HepG2 (cell line): Measurements from ENCODE around the gene RBP7. TPM values are rescaled to one million over a fixed set of nuclear protein-coding genes. Genes with fewer than 3 reads are reported as not detected.

ENCODE experiments used
- DBP ChIP-seq: sonication (generic); formaldehyde crosslinking; IDR thresholded peaks from 2 replicates; pipeline ENCODE4 v1.4.0; 2020; ENCODE audit warnings: missing genetic modification reagents; ENCODE audit errors: not compliant biosample characterization
- GABPA ChIP-seq, 2 experiments: IDR thresholded peaks; 2 replicates each; pipeline ENCODE4 v1.6.1; 2011 to 2016; ENCODE audit warnings: low read depth in 2 of 2, low read length in 1 of 2, missing biosample characterization in 1 of 2, missing genetic modification characterization in 1 of 2
- HNRNPUL1 ChIP-seq: fragments of 200-400 bp; formaldehyde crosslinking; IDR thresholded peaks from 2 replicates; pipeline ENCODE4 v1.6.1; 2017; ENCODE audit warnings: low read depth, mild to moderate bottlenecking, low read length, moderate library complexity
- IRF1 ChIP-seq: sonication (generic); formaldehyde crosslinking; IDR thresholded peaks from 2 replicates; pipeline ENCODE4 v1.4.0; 2020; ENCODE audit warnings: low read depth, mild to moderate bottlenecking, missing genetic modification reagents
- IRX3 ChIP-seq: sonication (generic); formaldehyde crosslinking; IDR thresholded peaks from 2 replicates; pipeline ENCODE4 v1.8.1; 2023; ENCODE audit warnings: mild to moderate bottlenecking, low read depth, missing genetic modification reagents, borderline replicate concordance
- KDM3A ChIP-seq: IDR thresholded peaks from 2 replicates; pipeline ENCODE4 v1.6.1; 2018; ENCODE audit warnings: low read depth, missing compliant biosample characterization
- SIN3B ChIP-seq: fragments of 150-350 bp; IDR thresholded peaks from 2 replicates; pipeline ENCODE4 v1.6.1; 2014; ENCODE audit warnings: low read length
- SP1 ChIP-seq, 2 experiments: fragments of 450-650 bp in 1 of 2; sonication (generic) in 1 of 2; formaldehyde crosslinking in 1 of 2; IDR thresholded peaks; 2 replicates each; pipeline versions ENCODE4 v1.4.0 to v1.6.1; 2016 to 2020; ENCODE audit warnings: missing genetic modification reagents in 1 of 2
- SP5 ChIP-seq: IDR thresholded peaks from 2 replicates; pipeline ENCODE4 v1.6.1; 2016; ENCODE audit warnings: low read depth, borderline replicate concordance
- SSRP1 ChIP-seq: IDR thresholded peaks from 2 replicates; pipeline ENCODE4 v1.6.1; 2016; ENCODE audit warnings: control low read depth
- TOE1 ChIP-seq: sonication (generic); formaldehyde crosslinking; IDR thresholded peaks from 2 replicates; pipeline ENCODE4 v1.4.0; 2020; ENCODE audit warnings: mild to moderate bottlenecking, missing genetic modification reagents
- TRIM24 ChIP-seq: sonication (generic); formaldehyde crosslinking; IDR thresholded peaks from 2 replicates; pipeline ENCODE4 v1.8.0; 2022; ENCODE audit warnings: mild to moderate bottlenecking, missing genetic modification reagents
- ZFP36 ChIP-seq: fragments of 150-350 bp; IDR thresholded peaks from 2 replicates; pipeline ENCODE4 v1.6.1; 2018; ENCODE audit warnings: borderline replicate concordance, low read length, low read depth; ENCODE audit not compliant: partially characterized antibody
- ZFY ChIP-seq: sonication (generic); formaldehyde crosslinking; IDR thresholded peaks from 2 replicates; pipeline ENCODE4 v1.4.0; 2020; ENCODE audit warnings: missing genetic modification reagents
- ZNF10 ChIP-seq: sonication (generic); formaldehyde crosslinking; IDR thresholded peaks from 2 replicates; pipeline ENCODE4 v1.4.0; 2020; ENCODE audit warnings: mild to moderate bottlenecking, low read depth, missing genetic modification reagents, borderline replicate concordance
- ZNF138 ChIP-seq: sonication (generic); formaldehyde crosslinking; IDR thresholded peaks from 2 replicates; pipeline ENCODE4 v1.5.0; 2020; ENCODE audit warnings: mild to moderate bottlenecking, low read depth, missing genetic modification reagents
- ZNF296 ChIP-seq: sonication (generic); formaldehyde crosslinking; conservative IDR thresholded peaks from 2 replicates; pipeline ENCODE4 v1.5.0; 2020; ENCODE audit warnings: mild to moderate bottlenecking, missing genetic modification reagents
- ZNF367 ChIP-seq: sonication (generic); formaldehyde crosslinking; IDR thresholded peaks from 2 replicates; pipeline ENCODE4 v1.4.0; 2020; ENCODE audit warnings: missing genetic modification reagents, borderline replicate concordance
- ZNF674 ChIP-seq: sonication (generic); formaldehyde crosslinking; IDR thresholded peaks from 2 replicates; pipeline ENCODE4 v1.5.0; 2020; ENCODE audit warnings: low read depth, mild to moderate bottlenecking, missing genetic modification reagents
- ZZZ3 ChIP-seq: sonication (generic); formaldehyde crosslinking; IDR thresholded peaks from 2 replicates; pipeline ENCODE4 v1.4.0; 2020; ENCODE audit warnings: missing genetic modification reagents, mild to moderate bottlenecking, borderline replicate concordance
- polyA plus RNA-seq, 8 experiments: library from polyadenylated mRNA; depleted of rRNA in 3 of 8; stranded (reverse) in 7 of 8; unstranded in 1 of 8; fragments of >200 nt; fragmentation: Illumina TruSeq in 4 of 8; extraction: Trizol in 4 of 8; gene quantifications; 2 replicates each; pipeline versions ENCODE4 v1.2.1 to v1.2.3, GENCODE V29; 2011 to 2016; ENCODE audit warnings: low read depth in 4 of 8, missing spikeins in 1 of 8, mixed read lengths in 1 of 8; ENCODE audit not compliant: insufficient read depth in 1 of 8
- total RNA-seq, 5 experiments: library from RNA; depleted of rRNA; stranded (reverse); fragments of >200 nt; fragmentation: Illumina TruSeq; extraction: Trizol; gene quantifications; 2 replicates each; pipeline ENCODE4 v1.2.3, GENCODE V29; 2016; ENCODE audit warnings: low read depth in 1 of 5
- TF ChIP-seq, protein P1 (sequence below): sonication (generic); formaldehyde crosslinking; IDR thresholded peaks from 2 replicates; pipeline ENCODE4 v1.4.0; 2020; ENCODE audit warnings: missing genetic modification reagents, mild to moderate bottlenecking, borderline replicate concordance
- TF ChIP-seq, protein P2 (sequence below), 2 experiments: sonication (generic) in 1 of 2; formaldehyde crosslinking in 1 of 2; IDR thresholded peaks; 2 replicates each; pipeline versions ENCODE4 v1.5.1 to v1.6.1; 2011 to 2020; ENCODE audit warnings: borderline replicate concordance in 1 of 2, low read depth in 1 of 2, low read length in 1 of 2, mild to moderate bottlenecking in 1 of 2, missing genetic modification reagents in 1 of 2, moderate library complexity in 1 of 2

Gene RBP7
- total and polyA plus RNA-seq, 2 of the 13 experiments (the other 11 are each of a cell fraction or from before 2014, with no cell fraction given), result 1.6 to 2.0 TPM

GRCh38 chr1:10032590-10033358 is 35.7 kb downstream of the RBP7 start, which contains the start of gene UBE4B (continued):
- TF ChIP-seq, protein P1, sequence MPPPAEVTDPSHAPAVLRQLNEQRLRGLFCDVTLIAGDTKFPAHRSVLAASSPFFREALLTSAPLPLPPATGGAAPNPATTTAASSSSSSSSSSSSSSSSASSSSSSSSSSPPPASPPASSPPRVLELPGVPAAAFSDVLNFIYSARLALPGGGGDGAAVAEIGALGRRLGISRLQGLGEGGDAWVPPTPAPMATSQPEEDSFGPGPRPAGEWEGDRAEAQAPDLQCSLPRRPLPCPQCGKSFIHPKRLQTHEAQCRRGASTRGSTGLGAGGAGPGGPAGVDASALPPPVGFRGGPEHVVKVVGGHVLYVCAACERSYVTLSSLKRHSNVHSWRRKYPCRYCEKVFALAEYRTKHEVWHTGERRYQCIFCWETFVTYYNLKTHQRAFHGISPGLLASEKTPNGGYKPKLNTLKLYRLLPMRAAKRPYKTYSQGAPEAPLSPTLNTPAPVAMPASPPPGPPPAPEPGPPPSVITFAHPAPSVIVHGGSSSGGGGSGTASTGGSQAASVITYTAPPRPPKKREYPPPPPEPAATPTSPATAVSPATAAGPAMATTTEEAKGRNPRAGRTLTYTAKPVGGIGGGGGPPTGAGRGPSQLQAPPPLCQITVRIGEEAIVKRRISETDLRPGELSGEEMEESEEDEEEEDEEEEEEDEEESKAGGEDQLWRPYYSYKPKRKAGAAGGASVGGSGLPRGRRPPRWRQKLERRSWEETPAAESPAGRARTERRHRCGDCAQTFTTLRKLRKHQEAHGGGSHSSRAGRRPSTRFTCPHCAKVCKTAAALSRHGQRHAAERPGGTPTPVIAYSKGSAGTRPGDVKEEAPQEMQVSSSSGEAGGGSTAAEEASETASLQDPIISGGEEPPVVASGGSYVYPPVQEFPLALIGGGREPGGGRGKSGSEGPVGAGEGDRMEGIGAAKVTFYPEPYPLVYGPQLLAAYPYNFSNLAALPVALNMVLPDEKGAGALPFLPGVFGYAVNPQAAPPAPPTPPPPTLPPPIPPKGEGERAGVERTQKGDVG, result no peak
- TF ChIP-seq ZFY (CRISPR knock-in tag) (peak; percentile 67), SIN3B (peak; percentile 82), ZNF138 (no peak), ZNF296 (no peak), IRX3 (no peak), SP5 (CRISPR knock-in tag) (peak; percentile 66; the same call in 1 of the 2 replicates), TRIM24 (CRISPR knock-in tag) (no peak), ZFP36 (no peak), TOE1 (no peak), SP1 (IDR thresholded peaks at IDR 0.05) (no peak), SP1 (CRISPR knock-in tag; IDR thresholded peaks at IDR 0.05) (peak; percentile 58), KDM3A (CRISPR knock-in tag) (no peak), GABPA (IDR thresholded peaks at IDR 0.05; ENCODE audit: low read depth, low read length) (no peak), GABPA (CRISPR knock-in tag; IDR thresholded peaks at IDR 0.05; ENCODE audit: low read depth) (0 out of 2 replicates have a peak, but pooled peaks have one; percentile 13), SSRP1 (CRISPR knock-in tag) (no peak), HNRNPUL1 (no peak), IRF1 (CRISPR knock-in tag) (no peak), ZNF367 (CRISPR knock-in tag) (no peak; the same call in 1 of the 2 replicates), ZNF674 (no peak), ZZZ3 (CRISPR knock-in tag) (no peak), ZNF10 (CRISPR knock-in tag) (no peak), DBP (CRISPR knock-in tag) (no peak)
- TF ChIP-seq, protein P2, sequence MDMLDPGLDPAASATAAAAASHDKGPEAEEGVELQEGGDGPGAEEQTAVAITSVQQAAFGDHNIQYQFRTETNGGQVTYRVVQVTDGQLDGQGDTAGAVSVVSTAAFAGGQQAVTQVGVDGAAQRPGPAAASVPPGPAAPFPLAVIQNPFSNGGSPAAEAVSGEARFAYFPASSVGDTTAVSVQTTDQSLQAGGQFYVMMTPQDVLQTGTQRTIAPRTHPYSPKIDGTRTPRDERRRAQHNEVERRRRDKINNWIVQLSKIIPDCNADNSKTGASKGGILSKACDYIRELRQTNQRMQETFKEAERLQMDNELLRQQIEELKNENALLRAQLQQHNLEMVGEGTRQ (IDR thresholded peaks at IDR 0.05; ENCODE audit: low read depth, low read length), result peak; percentile 91
- TF ChIP-seq, protein P2 (CRISPR knock-in tag; IDR thresholded peaks at IDR 0.05; ENCODE audit: borderline replicate concordance), result peak; percentile 84; the same call in 1 of the 2 replicates
